ENCODE data around the gene TSR3.

The TSR3 gene

DNA sequence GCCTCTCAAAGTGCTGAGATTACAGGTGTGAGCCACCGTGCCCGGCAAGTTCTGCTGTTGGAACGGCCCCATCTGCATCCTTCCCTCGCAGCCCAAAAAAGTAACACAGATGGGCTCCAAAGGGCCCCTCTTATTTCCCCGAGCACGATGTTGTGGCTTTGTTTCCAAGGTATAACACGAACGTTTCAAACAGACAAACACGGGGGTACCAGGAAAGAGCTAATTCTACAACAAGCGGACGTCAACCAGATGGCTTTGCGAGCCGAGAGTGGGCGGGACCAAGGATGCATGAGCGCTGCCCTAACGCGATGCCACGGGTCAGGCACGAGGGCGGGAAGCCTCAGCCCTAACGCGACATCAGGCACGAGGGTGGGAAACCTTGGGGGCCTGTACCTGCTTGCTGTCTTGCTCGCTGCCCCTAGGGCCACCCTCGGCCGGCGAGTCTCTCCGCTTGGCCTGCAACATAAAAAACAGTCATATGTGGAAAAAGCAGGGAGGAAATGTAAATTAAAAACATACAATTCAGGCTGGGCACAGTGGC, 38.6 kb upstream of the TSR3 start:
- no peak overlapping the region for H3K27ac ChIP-seq (ENCODE audit: insufficient read depth, low read length, poor library complexity, severe bottlenecking)
- H3K27me3 ChIP-seq (replicated peaks; ENCODE audit: control insufficient read depth, insufficient read depth, low read length, poor library complexity, severe bottlenecking) = no peaks in the 10 kb centered on the region
- no peak for DNase-seq
- no peak overlapping the region for H3K4me3 ChIP-seq (ENCODE audit: insufficient read depth, low read depth, low read length, poor library complexity, severe bottlenecking)
- H3K9me3 ChIP-seq (ENCODE audit: control insufficient read depth, low read length) = no peaks in the 10 kb centered on the region
- no peaks in the 10 kb centered on the region for H3K4me1 ChIP-seq (ENCODE audit: control insufficient read depth, insufficient read depth, low read length, poor library complexity, severe bottlenecking)
- peaks cover 46% of the 10 kb centered on the region for H3K36me3 ChIP-seq (ENCODE audit: control insufficient read depth, insufficient read depth, low read length)

DNA sequence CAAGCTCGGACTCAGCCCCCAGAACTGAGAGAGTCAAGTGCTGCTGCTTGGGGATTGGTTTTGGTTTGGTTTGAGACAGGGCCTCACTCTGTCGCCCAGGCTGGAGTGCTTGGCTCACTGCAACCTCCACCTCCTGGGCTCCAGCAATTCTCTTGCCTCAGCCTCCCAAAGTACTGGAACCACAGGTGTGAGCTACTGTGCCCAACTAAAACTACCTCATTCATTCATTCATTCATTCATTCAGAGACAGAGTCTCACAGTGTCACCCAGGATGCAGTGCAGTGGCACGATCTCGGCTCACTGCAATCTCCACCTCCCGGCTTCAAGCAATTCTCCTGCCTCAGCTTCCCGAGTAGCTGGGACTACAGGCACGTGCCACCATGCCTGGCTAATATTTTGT, 38.1 kb upstream of the TSR3 start:
- DNase-seq = no peak
- Histone ChIP-seq H3K4me1 (ENCODE audit: control insufficient read depth, insufficient read depth, low read length, poor library complexity, severe bottlenecking) (no peaks in the 10 kb centered on the region), H3K27me3 (replicated peaks; ENCODE audit: control insufficient read depth, insufficient read depth, low read length, poor library complexity, severe bottlenecking) (no peaks in the 10 kb centered on the region), H3K36me3 (ENCODE audit: control insufficient read depth, insufficient read depth, low read length) (peaks cover 46% of the 10 kb centered on the region), H3K9me3 (ENCODE audit: control insufficient read depth, low read length) (no peaks in the 10 kb centered on the region), H3K27ac (ENCODE audit: insufficient read depth, low read length, poor library complexity, severe bottlenecking) (no peak overlapping the region), H3K4me3 (ENCODE audit: insufficient read depth, low read depth, low read length, poor library complexity, severe bottlenecking) (no peak overlapping the region)

- no peaks in the 10 kb centered on the region for H3K9me3 ChIP-seq (ENCODE audit: control insufficient read depth, low read length)
- H3K4me3 ChIP-seq (ENCODE audit: insufficient read depth, low read depth, low read length, poor library complexity, severe bottlenecking) = no peak overlapping the region
- H3K27ac ChIP-seq (ENCODE audit: insufficient read depth, low read length, poor library complexity, severe bottlenecking) = no peak overlapping the region
- DNase-seq = no peak
- H3K4me1 ChIP-seq (ENCODE audit: control insufficient read depth, insufficient read depth, low read length, poor library complexity, severe bottlenecking) = no peaks in the 10 kb centered on the region
- H3K36me3 ChIP-seq (ENCODE audit: control insufficient read depth, insufficient read depth, low read length) = peaks cover 35% of the 10 kb centered on the region
- H3K27me3 ChIP-seq (replicated peaks; ENCODE audit: control insufficient read depth, insufficient read depth, low read length, poor library complexity, severe bottlenecking) = no peaks in the 10 kb centered on the region
Observed at GRCh38 chr16:1387331-1387730, 35.7 kb upstream of the TSR3 start.

GRCh38 chr16:1385232-1385631, 33.6 kb upstream of the TSR3 start:
- no peak overlapping the region for H3K27ac ChIP-seq (ENCODE audit: insufficient read depth, low read length, poor library complexity, severe bottlenecking)
- no peak overlapping the region for H3K4me3 ChIP-seq (ENCODE audit: insufficient read depth, low read depth, low read length, poor library complexity, severe bottlenecking)
- H3K4me1 ChIP-seq (ENCODE audit: control insufficient read depth, insufficient read depth, low read length, poor library complexity, severe bottlenecking) = no peaks in the 10 kb centered on the region
- peaks cover 35% of the 10 kb centered on the region for H3K36me3 ChIP-seq (ENCODE audit: control insufficient read depth, insufficient read depth, low read length)
- no peaks in the 10 kb centered on the region for H3K27me3 ChIP-seq (replicated peaks; ENCODE audit: control insufficient read depth, insufficient read depth, low read length, poor library complexity, severe bottlenecking)
- DNase-seq = no peak
- no peaks in the 10 kb centered on the region for H3K9me3 ChIP-seq (ENCODE audit: control insufficient read depth, low read length)

DNA sequence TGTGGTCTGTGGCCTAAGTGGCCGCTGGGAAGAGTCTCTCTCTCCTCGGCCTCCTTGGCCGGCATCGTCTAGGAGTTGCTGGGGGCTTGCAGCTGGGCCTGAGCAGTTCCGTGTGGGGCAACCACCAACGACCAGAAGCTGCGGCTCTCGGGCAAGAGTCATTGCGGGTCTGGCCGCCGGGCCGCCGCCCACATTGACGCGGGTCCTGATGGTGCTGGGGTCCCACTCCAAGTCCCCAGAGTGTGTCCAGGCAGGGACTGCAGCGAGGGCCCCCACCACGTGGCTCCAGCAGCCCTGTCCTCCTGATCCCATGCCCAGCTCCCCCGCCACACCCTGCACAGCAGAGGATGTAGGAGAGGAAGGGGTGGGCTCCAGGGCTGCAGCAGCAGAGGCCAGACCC, 31.9 kb upstream of the TSR3 start:
- no peak for DNase-seq
- H3K4me3 ChIP-seq (ENCODE audit: insufficient read depth, low read depth, low read length, poor library complexity, severe bottlenecking) = no peak overlapping the region
- H3K27me3 ChIP-seq (replicated peaks; ENCODE audit: control insufficient read depth, insufficient read depth, low read length, poor library complexity, severe bottlenecking) = no peaks in the 10 kb centered on the region
- H3K9me3 ChIP-seq (ENCODE audit: control insufficient read depth, low read length) = no peaks in the 10 kb centered on the region
- peaks cover 8% of the 10 kb centered on the region for H3K4me1 ChIP-seq (ENCODE audit: control insufficient read depth, insufficient read depth, low read length, poor library complexity, severe bottlenecking)
- H3K36me3 ChIP-seq (ENCODE audit: control insufficient read depth, insufficient read depth, low read length) = peaks cover 24% of the 10 kb centered on the region
- H3K27ac ChIP-seq (ENCODE audit: insufficient read depth, low read length, poor library complexity, severe bottlenecking) = no peak overlapping the region

- peaks cover 24% of the 10 kb centered on the region for H3K36me3 ChIP-seq (ENCODE audit: control insufficient read depth, insufficient read depth, low read length)
- no peak overlapping the region for H3K27ac ChIP-seq (ENCODE audit: insufficient read depth, low read length, poor library complexity, severe bottlenecking)
Observed at GRCh38 chr16:1381612-1382406, 30.1 kb upstream of the TSR3 start.

GRCh38 chr16:1380195-1380594, 28.5 kb upstream of the TSR3 start:
- no peak for DNase-seq
- Histone ChIP-seq H3K9me3 (ENCODE audit: control insufficient read depth, low read length) (no peaks in the 10 kb centered on the region), H3K27me3 (replicated peaks; ENCODE audit: control insufficient read depth, insufficient read depth, low read length, poor library complexity, severe bottlenecking) (no peaks in the 10 kb centered on the region), H3K4me3 (ENCODE audit: insufficient read depth, low read depth, low read length, poor library complexity, severe bottlenecking) (peak overlapping the region; percentile 39), H3K27ac (ENCODE audit: insufficient read depth, low read length, poor library complexity, severe bottlenecking) (no peak overlapping the region), H3K36me3 (ENCODE audit: control insufficient read depth, insufficient read depth, low read length) (peaks cover 32% of the 10 kb centered on the region), H3K4me1 (ENCODE audit: control insufficient read depth, insufficient read depth, low read length, poor library complexity, severe bottlenecking) (peaks cover 9% of the 10 kb centered on the region)

More at GRCh38 chr16:1381612-1382406, 30.1 kb upstream of the TSR3 start:
- no peak for DNase-seq
- Histone ChIP-seq H3K9me3 (ENCODE audit: control insufficient read depth, low read length) (no peaks in the 10 kb centered on the region), H3K27me3 (replicated peaks; ENCODE audit: control insufficient read depth, insufficient read depth, low read length, poor library complexity, severe bottlenecking) (no peaks in the 10 kb centered on the region), H3K4me3 (ENCODE audit: insufficient read depth, low read depth, low read length, poor library complexity, severe bottlenecking) (no peak overlapping the region), H3K4me1 (ENCODE audit: control insufficient read depth, insufficient read depth, low read length, poor library complexity, severe bottlenecking) (peaks cover 9% of the 10 kb centered on the region)

DNA sequence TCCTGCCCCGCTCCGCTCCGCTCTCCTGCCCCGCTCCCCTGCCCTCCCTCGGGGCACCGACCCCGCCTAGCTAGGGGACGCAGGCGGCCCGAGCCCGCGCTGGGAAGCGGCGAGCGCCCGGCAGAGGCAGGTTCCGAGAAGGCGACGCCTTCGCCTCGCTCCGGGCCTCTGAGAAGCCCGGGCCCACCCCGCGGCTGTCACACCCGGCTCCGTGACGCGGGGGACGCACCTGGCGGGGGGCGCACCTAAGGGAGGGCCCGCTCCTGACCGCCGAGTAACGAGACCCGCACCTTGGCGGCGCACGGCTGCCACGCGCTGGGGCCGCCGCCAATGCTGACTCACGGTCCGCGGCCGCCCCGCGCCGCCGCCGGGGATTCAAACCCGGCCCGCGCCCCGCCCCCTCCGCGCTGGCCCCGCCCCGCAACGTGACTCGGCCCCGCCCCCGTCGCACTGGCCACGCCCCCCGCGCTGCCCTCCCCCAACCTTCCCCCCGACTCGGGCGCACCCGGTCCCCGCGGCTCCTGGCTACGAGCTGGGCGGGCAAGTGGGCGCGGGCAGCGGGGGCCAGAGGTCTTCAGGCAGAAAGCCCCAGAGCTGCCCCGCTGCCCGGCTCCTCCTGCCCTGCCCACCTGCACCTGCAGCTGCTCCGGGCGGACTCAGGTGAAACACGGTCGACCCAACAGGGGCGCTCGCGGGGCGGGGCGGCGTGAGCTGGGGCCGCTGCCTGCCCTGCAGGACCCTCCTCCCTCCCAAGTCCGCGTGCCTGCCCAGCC, 27.8 kb upstream of the TSR3 start:
- H3K4me3 ChIP-seq (ENCODE audit: insufficient read depth, low read depth, low read length, poor library complexity, severe bottlenecking) = peak overlapping the region; percentile 42
- peaks cover 9% of the 10 kb centered on the region for H3K4me1 ChIP-seq (ENCODE audit: control insufficient read depth, insufficient read depth, low read length, poor library complexity, severe bottlenecking)
- no peaks in the 10 kb centered on the region for H3K27me3 ChIP-seq (replicated peaks; ENCODE audit: control insufficient read depth, insufficient read depth, low read length, poor library complexity, severe bottlenecking)
- no peaks in the 10 kb centered on the region for H3K9me3 ChIP-seq (ENCODE audit: control insufficient read depth, low read length)
- DNase-seq = peak; percentile 47 to 57 (median 56)
- H3K27ac ChIP-seq (ENCODE audit: insufficient read depth, low read length, poor library complexity, severe bottlenecking) = peak overlapping the region; percentile 13
- peaks cover 38% of the 10 kb centered on the region for H3K36me3 ChIP-seq (ENCODE audit: control insufficient read depth, insufficient read depth, low read length)

DNA sequence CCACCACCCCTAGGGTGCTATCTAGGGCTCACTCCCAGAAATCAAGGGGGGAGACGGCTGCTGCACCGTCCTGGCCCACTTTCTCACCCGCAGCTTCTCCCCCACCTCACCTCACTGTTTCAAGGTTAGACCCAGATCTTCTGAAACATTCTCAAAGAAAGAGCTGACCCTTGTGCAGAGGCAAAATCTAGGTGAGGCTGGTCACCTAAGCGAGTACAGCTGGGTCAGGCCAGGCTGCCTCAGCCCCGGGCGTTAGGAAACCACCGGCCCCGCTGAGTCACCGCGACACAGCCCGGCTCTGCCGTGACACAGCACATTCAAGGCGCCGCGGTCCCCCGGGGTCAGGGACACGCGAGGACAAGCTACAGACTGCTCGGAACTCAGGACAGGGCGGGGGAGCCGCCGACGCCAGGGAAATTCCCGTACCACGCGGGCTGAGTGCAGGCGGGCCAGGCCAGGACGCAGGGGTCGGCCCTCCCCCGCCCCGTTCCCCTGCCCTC, 27.2 kb upstream of the TSR3 start:
- H3K4me3 ChIP-seq (ENCODE audit: insufficient read depth, low read depth, low read length, poor library complexity, severe bottlenecking) = peak overlapping the region; percentile 42
- peak overlapping the region; percentile 58 for H3K27ac ChIP-seq (ENCODE audit: insufficient read depth, low read length, poor library complexity, severe bottlenecking)
- H3K27me3 ChIP-seq (replicated peaks; ENCODE audit: control insufficient read depth, insufficient read depth, low read length, poor library complexity, severe bottlenecking) = no peaks in the 10 kb centered on the region
- peaks cover 9% of the 10 kb centered on the region for H3K4me1 ChIP-seq (ENCODE audit: control insufficient read depth, insufficient read depth, low read length, poor library complexity, severe bottlenecking)
- peak; percentile 56 to 75 (median 66) for DNase-seq
- peaks cover 37% of the 10 kb centered on the region for H3K36me3 ChIP-seq (ENCODE audit: control insufficient read depth, insufficient read depth, low read length)
- no peaks in the 10 kb centered on the region for H3K9me3 ChIP-seq (ENCODE audit: control insufficient read depth, low read length)

Measured in effector memory CD4-positive, alpha-beta T cell (primary cell).